ENCODE results near the gene FAM89A. TPM values are rescaled to one million over a fixed set of nuclear protein-coding genes. Genes with fewer than 3 reads are reported as not detected.

The FAM89A gene
- total and polyA plus RNA-seq, 2 of the 8 experiments (the other 6 are each of a cell fraction or from before 2014, with no cell fraction given) = 2.1 to 2.2 TPM

GRCh38 chr1:231023150-231023549 lies 16.9 kb downstream of the FAM89A start:
- Histone ChIP-seq H3K4me2 (ENCODE audit: insufficient read depth in 1 of 2, low read depth in 2 of 2, low read length in 2 of 2) (no peak overlapping the region), H3K23ac (ENCODE audit: insufficient read length) (no peak overlapping the region), H3K14ac (ENCODE audit: insufficient read length) (no peak overlapping the region), H3K4ac (replicated peaks; ENCODE audit: insufficient read length, low read depth, low read length) (no peak overlapping the region), H2AK5ac (ENCODE audit: low read depth, low read length) (no peak overlapping the region), H4K20me1 (replicated peaks in 1 of 2; ENCODE audit: control insufficient read depth in 1 of 2, insufficient read depth in 2 of 2, low read length in 2 of 2) (peaks cover 0 to 3% of the 10 kb centered on the region in 2 experiments), H3K36me3 (ENCODE audit: control insufficient read depth in 2 of 4, insufficient read depth in 4 of 4, low read length in 3 of 4) (no peaks in the 10 kb centered on the region), H3K79me2 (ENCODE audit: control insufficient read depth in 1 of 2, insufficient read depth in 2 of 2, low read length in 2 of 2) (no peaks in the 10 kb centered on the region), H2BK120ac (replicated peaks; ENCODE audit: low read depth, low read length) (no peak overlapping the region), H2BK20ac (ENCODE audit: low read length) (no peak overlapping the region), H2AFZ (ENCODE audit: low read length) (no peak overlapping the region), H3K27ac (ENCODE audit: low read depth, low read length) (no peak overlapping the region), H3K79me1 (ENCODE audit: low read depth, low read length) (no peaks in the 10 kb centered on the region), H3K9ac (replicated peaks in 1 of 4; ENCODE audit: extremely low read depth in 1 of 4, low read depth in 3 of 4, low read length in 3 of 4) (no peak overlapping the region), H3K4me1 (replicated peaks in 1 of 4; ENCODE audit: control insufficient read depth in 3 of 4, insufficient read depth in 4 of 4, low read length in 3 of 4) (peaks cover 2 to 7% (median 6%) of the 10 kb centered on the region in 4 experiments; a peak in 5 of 7 replicates), H3K56ac (replicated peaks; ENCODE audit: insufficient read length, low read depth, low read length) (no peak overlapping the region), H3K4me3 (ENCODE audit: extremely low read depth in 1 of 4, insufficient read depth in 2 of 4, low read depth in 3 of 4, low read length in 4 of 4) (no peak overlapping the region), H4K5ac (ENCODE audit: insufficient read length, low read depth, low read length) (no peak overlapping the region), H3K27me3 (replicated peaks in 1 of 4; ENCODE audit: control insufficient read depth in 3 of 4, extremely low read depth in 1 of 4, insufficient read depth in 3 of 4, low read length in 3 of 4) (peaks cover 0 to 6% (median 2%) of the 10 kb centered on the region in 4 experiments; a peak in 4 of 7 replicates), H2BK12ac (ENCODE audit: low read depth, low read length) (no peak overlapping the region), H4K8ac (ENCODE audit: extremely low read depth, insufficient read depth, low read length) (no peak overlapping the region), H3K18ac (ENCODE audit: extremely low read depth, low read length) (no peak overlapping the region), H2BK5ac (ENCODE audit: low read depth, low read length) (no peak overlapping the region), H4K91ac (replicated peaks; ENCODE audit: insufficient read length, low read length) (no peak overlapping the region), H3K23me2 (ENCODE audit: low read depth, low read length) (no peaks in the 10 kb centered on the region; the same call in 1 of the 2 replicates), H2BK15ac (ENCODE audit: low read length) (no peak overlapping the region), H3K9me3 (ENCODE audit: insufficient read depth in 2 of 2, low read depth in 1 of 2, low read length in 1 of 2) (no peaks in the 10 kb centered on the region)
- POLR2A ChIA-PET (ENCODE audit: partially characterized antibody) = no interaction called here
- DNase-seq (ENCODE audit: low read depth in 1 of 2, low spot score in 2 of 2) (no peak), FAIRE-seq (no peak)
- CTCF ChIA-PET (ENCODE audit: partially characterized antibody) = no interaction called here
- 94% methylated on average over 9 of the region's 9 CpGs; no CpG with 5 or more reads in 1 of the 2 experiments for WGBS, 2 experiments (ENCODE audit: extremely low coverage in 1 of 2, insufficient coverage in 1 of 2, insufficient read length in 1 of 2, insufficient replicate concordance in 2 of 2, low coverage in 1 of 2, low lambda C conversion rate in 2 of 2, missing lambda C conversion rate in 1 of 2)
- no peak for TF ChIP-seq POU5F1 (IDR thresholded peaks at IDR 0.05; ENCODE audit: low read depth, low read length)
- no peak for TF ChIP-seq RBBP5 (IDR thresholded peaks at IDR 0.05; ENCODE audit: borderline replicate concordance, low read depth, low read length)
- TF ChIP-seq ATF2 (IDR thresholded peaks at IDR 0.05; ENCODE audit: low read length) = no peak
- TF ChIP-seq RAD21 (IDR thresholded peaks at IDR 0.05 in 1 of 2, conservative IDR thresholded peaks at IDR 0.05 in 1 of 2; ENCODE audit: low read depth in 2 of 2, low read length in 2 of 2) = no peak
- TF ChIP-seq FOSL1 (IDR thresholded peaks at IDR 0.05; ENCODE audit: insufficient read depth, low read depth, low read length) = no peak
- TF ChIP-seq CBX8 (IDR thresholded peaks at IDR 0.05; ENCODE audit: borderline replicate concordance, low read depth, low read length) = no peak
- TF ChIP-seq CTCF (IDR thresholded peaks at IDR 0.05; ENCODE audit: control extremely low read depth in 1 of 3, insufficient read depth in 1 of 3, low read depth in 1 of 3, low read length in 3 of 3) = no peak
- no peak for TF ChIP-seq SIRT6 (IDR thresholded peaks at IDR 0.05; ENCODE audit: low read length)
- no peak for TF ChIP-seq TEAD4 (IDR thresholded peaks at IDR 0.05; ENCODE audit: low read depth, low read length)
- TF ChIP-seq RXRA (IDR thresholded peaks at IDR 0.05; ENCODE audit: insufficient read depth, low read depth, low read length) = no peak
